Superior temporal gyrus (tissue), 1 donor: ENCODE data around the gene PICK1.
A peak's percentile ranks its signal among the peaks of the same experiment; 100 is the strongest.
"Not testable (repeated sequence)": the region's sequence is repeated elsewhere in the genome, so short reads cannot be mapped to it uniquely, and the experiment has no call there.

Source experiments
- DNase-seq: peaks from one replicate; pipeline ENCODE4 v3.0.0-alpha.2; 2016; ENCODE audit errors: extremely low spot score

The PICK1 gene

GRCh38 chr22:38114484-38115398 lies 57.5 kb downstream of the PICK1 start:
- DNase-seq: peak; percentile 91

DNA sequence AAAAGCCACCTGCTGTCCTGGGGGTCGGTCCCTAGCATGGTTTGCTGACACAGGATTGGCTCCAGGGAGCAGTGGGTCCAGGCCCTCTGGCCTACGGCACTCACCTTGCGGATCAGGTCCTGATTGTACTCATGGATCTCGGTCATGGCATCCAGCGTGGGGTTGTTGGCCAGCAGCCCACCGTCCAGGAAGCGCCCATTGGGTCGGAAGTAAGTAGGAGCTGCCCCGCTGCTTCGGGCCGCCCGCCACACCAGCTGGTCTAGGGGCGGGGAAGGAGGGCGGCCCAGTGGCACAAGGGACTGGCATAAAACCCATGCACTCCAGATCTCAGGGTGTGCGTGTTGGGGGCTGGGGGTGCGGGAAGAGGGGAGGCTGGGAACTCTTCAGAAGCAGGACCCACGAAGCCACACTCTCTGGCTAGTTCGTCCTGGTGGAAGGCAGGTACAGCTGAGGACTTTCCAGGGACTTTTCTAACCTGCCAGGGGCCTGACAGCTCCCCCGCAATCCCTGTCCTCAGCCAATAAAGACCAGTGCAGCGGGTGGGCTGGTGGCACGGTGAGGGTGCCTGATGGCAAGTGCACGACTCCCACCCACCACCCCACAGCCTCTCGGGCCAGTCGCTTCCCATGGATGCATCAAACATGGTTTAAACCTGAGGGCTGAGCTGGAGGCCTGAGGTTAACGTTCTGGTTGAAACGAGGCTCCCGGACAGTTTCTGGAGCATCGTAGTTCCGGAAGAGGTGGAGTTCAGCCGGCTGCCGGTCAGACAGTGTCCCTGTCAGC lies 58.4 kb downstream of the PICK1 start:
- DNase-seq: no peak

GRCh38 chr22:38117556-38117955 lies 60.4 kb downstream of the PICK1 start:
- DNase-seq: not testable (repeated sequence)

GRCh38 chr22:38118182-38118581 lies 61.0 kb downstream of the PICK1 start:
- no peak for DNase-seq

DNA sequence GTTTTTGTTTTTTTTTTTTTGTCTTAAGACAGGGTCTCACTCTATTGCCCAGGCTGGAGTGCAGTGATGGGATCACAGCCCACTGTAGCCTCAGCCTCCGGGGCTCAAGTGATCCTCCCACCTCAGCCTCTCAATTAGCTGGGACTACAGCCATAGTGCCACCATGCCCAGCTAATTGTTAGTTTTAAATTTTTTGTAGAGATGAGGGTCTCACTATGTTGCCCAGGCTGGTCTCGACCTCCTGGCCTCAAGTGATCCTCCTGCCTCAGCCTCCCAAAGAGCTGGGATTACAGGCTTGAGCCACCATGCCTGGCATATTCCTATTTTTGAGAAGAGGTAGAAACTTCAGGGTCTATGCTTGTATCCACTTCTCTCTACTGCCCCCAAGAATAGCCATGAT lies 61.5 kb downstream of the PICK1 start:
- not testable (repeated sequence) for DNase-seq

DNA sequence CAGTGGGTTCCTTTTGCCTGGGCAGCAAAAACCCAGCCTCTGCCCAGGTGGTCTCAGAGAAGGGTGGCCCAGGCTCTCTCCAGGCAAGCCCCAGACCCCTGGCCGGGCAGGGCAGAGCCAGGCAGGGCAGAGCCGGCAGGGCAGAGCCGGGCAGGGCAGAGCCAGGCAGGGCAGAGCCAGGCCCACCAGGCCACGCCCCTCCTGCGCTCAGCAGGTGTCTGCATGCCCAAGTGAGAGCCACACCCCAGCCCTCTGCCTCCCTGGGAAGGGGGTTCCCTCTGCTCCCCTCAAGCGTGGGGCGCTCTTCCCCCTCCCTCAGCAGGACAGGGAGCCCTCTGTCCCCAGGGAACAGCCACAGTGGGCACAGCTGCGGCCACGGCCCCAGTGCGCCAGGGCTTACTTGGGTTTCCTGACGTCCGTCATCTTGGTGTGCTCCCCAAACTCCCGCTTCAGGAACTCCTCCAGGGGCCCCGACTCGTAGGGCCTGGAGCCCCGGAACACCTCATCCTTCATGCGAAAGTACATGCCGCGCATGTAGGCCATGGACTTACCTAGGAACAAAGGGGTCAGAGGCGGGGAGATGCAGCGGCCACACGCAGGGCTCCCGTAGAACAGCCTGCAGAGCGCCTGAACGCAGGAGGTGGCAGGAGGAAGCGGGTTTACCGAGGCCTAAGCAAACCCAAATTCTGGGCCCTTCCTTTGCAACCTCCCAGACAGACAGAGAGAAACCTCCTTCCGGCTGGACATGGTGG lies 63.3 kb downstream of the PICK1 start:
- no peak for DNase-seq

DNA sequence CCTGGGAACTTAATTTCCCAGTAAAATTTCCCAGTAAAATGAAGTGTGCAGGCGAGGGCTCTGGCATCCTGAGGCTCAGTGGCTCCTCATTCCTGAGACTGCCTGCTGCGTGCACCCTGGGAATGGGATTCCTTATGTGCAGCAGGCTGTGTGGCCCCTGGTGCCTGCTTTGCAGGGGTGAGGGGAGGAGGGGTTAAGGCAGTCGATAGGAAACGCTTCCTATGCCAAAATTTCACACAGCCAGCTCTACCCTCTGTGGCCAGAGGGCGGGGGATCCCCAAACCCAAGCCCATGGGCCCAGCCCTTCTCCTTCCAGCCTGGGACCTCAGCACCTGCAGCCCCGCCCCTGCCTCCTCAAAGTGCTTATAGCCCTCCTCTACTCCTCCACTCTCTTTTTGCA lies 65.4 kb downstream of the PICK1 start:
- no peak for DNase-seq

DNA sequence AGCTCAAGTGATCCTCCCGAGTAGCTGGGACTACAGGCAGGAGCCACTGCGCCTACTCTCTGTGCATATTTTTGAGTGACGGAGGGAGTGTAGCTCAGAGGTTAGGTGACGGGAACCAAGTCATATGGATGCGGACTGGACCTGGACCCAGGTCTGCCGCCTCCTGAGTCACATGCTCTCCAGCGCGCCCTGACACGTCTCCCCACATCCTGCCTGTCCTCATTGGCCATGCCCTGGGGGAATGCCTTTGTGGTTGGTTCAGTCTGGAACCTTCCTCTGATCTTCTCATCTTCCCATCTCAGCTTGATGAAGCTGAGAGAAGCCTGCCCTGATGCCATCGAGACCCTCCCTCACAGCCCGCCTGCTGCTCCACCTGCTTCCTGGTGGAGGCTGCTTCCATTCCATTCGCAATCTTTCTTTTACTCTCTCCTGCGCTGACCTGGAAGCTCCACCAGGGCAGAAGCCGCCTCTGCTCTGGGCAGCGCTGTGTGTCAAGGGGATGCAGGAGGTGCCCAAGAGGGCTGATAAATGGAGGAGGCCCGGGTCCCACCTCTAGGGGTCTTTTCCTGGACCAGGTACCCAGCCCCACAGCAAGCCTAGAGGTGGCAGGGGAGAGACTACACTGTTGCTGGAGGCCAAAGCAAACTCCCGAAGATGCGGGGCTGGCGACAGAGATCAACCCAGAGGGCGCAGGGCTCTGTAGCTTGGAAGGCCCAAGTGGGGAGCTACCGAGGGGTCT lies 67.2 kb downstream of the PICK1 start:
- no peak for DNase-seq

- no peak for DNase-seq
Measured at GRCh38 chr22:38125038-38125610, 67.9 kb downstream of the PICK1 start.
